GM21390 (cell line): ENCODE measurements around the gene GRK5.
"Not testable (repeated sequence)": the region's sequence is repeated elsewhere in the genome, so short reads cannot be mapped to it uniquely, and the experiment has no call there.

ENCODE experiments used
- ATAC-seq: cut with Tn5 transposase; IDR thresholded peaks from one replicate; pipeline ENCODE4 v1.9.1; 2021; ENCODE audit not compliant: unreplicated experiment

GRK5 gene

DNA sequence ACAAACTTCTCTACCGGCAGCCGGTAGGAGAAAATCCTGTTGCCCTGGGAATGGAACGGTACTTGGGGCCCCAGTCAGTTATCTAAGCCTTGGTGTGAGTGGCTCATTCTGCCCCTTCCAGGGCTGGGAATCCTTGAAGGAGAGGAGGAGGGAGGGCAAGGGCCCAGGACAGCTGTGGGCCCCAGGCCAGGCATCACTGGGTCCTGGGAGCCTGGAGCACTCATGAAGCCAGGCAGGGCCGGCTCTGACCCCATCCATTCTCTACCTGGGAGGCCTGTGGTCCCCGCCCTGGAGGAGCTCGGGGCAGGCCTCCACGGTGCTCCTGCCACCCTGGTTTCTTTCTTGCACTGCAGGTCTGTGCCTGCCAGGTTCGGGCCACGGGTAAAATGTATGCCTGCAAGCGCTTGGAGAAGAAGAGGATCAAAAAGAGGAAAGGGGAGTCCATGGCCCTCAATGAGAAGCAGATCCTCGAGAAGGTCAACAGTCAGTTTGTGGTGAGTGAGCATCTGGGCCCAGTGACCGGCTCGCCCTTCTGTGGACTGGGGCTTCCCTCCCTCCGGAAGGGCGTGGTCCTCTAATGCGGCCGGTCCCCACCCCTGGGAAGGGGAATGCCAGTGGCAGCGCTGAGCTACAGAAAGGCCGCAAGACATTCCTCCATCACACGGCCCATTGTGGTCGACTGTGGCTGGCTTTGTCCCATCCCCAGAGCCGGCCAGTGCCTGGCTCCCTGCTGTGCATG lies 223.8 kb downstream of the GRK5 start:
- ATAC-seq, result no peak

GRCh38 chr10:119431773-119432135 lies 224.4 kb downstream of the GRK5 start:
- ATAC-seq, result no peak

DNA sequence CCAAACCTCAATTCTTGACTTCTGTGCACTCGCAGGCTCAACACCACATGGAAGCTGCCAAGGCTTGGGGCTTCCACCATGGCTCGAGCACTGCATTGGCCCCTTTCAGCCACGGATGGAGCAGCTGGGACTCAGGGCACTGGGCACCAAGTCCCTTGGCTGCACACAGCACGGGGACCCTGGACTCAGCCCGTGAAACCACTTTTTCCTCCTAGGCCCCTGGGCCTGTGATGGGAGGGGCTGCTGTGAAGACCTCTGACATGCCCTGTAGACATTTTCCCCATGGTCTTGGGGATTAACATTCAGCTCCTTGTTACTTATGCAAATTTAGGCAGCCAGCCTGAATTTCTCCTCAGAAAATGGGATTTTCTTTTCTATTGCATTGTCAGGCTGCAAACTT lies 227.6 kb downstream of the GRK5 start:
- ATAC-seq, result not testable (repeated sequence)

DNA sequence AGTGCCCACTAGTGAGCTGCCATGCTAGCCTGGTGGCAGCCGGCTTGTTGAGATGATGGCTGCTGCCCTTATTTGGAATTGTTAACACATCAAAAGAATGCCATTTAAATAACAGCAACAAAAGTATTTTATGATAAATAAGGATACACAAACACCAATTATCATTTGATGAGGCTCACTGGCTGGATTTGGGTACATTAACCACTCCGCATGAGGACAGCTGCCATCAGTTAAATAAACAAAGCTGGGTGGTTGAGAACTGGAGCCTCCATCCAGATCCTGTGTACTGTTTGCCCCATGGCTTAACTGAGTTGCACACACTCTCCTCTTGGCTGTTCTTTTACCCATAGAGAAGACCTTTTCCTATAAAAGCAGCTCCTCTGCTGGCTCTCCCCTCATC lies 231.3 kb downstream of the GRK5 start:
- no peak for ATAC-seq

DNA sequence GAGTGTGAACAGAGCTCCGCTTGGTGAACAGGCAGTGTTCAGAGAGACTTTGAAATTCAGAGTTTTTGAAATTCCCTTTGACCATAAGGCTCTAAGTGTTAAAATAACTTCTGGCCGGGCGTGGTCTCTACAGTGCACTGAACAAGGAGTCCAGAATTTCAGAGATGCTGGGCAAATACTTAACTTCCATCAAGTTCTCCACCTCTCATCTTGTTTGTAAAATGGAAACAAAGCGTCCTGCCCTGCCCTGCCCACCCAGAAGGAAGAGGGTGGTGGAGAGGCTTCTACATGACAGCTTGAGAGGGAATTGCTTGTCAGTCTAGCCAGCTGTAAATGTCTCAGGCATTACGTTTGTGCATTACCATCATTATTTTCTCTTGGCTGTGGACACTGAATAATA lies 232.6 kb downstream of the GRK5 start:
- no peak for ATAC-seq

GRCh38 chr10:119441151-119441821 lies 233.9 kb downstream of the GRK5 start:
- ATAC-seq, result no peak

GRCh38 chr10:119441921-119442757 lies 234.8 kb downstream of the GRK5 start:
- no peak for ATAC-seq

- no peak for ATAC-seq
These were observed 235.3 kb downstream of the GRK5 start for GRCh38 chr10:119442758-119443060.

GRCh38 chr10:119443441-119443840 lies 236.1 kb downstream of the GRK5 start:
- ATAC-seq, result no peak

- ATAC-seq, result no peak
These were observed 236.7 kb downstream of the GRK5 start for GRCh38 chr10:119443970-119444660.

DNA sequence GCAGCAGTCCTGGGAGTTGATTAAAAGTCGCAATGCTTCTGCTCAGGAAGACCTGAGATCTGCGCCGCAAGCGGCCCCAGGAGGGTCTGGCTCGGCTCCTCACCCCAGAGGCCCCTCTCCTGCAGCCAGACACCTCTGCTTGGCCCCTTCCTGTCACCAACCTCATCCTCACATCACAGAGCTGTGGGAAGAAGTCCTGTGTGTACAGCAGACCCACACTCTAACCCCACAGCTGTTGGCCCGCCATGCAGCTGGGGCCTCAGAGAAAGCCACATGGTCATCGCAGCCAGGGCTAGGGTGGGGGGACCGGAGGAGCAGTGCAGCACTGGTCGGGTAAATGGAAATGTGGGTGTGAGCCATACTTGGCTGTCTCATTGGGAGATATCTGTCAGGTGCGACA lies 237.5 kb downstream of the GRK5 start:
- ATAC-seq, result no peak

- ATAC-seq, result peak; percentile 49
These were observed 238.1 kb downstream of the GRK5 start for GRCh38 chr10:119445311-119445934.

DNA sequence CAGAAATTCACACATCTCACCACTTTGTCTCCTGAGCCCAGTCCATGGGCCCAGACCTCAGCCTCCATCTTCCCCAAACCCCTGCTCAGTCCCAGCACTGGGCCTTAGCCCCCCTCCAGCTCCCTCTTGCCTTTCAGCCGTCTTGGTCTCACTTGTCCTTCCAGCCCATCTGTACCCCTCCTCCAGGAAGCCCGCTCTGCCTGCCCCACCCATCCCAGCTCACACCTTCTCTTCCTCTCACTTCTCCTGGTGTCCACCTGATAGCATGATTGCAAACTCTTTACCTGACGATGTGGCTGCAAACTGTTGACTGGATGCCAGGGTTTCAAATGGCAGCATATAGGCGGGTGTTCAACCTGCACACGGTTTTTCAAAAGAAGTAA lies 238.6 kb downstream of the GRK5 start:
- no peak for ATAC-seq

- no peak for ATAC-seq
These were observed 239.3 kb downstream of the GRK5 start for GRCh38 chr10:119446441-119447277.

- ATAC-seq, result no peak
These were observed 240.1 kb downstream of the GRK5 start for GRCh38 chr10:119447421-119447820.

DNA sequence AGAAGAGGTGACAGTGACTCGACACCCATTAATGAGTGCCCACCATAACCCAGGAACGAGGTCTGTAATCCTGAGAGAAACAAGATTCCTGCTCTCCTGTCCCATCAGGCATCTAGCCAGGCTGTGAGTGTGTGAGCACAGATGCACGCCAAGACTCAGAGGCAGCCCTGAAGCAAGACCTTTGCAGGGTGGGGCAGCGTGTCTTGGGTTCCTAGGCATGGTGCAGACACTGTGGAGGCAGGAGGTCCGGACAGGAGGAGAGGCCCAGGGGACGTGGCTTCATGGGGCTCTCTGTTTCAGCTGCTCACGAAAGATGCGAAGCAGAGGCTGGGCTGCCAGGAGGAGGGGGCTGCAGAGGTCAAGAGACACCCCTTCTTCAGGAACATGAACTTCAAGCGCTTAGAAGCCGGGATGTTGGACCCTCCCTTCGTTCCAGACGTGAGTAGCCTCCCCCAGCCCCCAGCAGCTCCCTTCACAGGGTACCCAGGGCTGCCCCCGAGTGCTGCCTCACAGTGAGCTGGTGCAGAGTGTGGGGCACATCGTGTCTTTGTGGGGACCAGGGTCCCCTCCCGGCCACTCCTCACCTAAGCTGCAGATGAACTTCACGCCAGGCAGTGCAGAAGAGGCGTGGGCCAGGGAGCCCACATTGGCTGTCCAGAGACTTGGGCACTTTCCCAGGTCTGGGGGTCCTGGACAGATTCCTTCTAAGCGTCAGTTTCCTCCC lies 240.6 kb downstream of the GRK5 start:
- ATAC-seq, result no peak

- no peak for ATAC-seq
These were observed 241.5 kb downstream of the GRK5 start for GRCh38 chr10:119448628-119449584.

DNA sequence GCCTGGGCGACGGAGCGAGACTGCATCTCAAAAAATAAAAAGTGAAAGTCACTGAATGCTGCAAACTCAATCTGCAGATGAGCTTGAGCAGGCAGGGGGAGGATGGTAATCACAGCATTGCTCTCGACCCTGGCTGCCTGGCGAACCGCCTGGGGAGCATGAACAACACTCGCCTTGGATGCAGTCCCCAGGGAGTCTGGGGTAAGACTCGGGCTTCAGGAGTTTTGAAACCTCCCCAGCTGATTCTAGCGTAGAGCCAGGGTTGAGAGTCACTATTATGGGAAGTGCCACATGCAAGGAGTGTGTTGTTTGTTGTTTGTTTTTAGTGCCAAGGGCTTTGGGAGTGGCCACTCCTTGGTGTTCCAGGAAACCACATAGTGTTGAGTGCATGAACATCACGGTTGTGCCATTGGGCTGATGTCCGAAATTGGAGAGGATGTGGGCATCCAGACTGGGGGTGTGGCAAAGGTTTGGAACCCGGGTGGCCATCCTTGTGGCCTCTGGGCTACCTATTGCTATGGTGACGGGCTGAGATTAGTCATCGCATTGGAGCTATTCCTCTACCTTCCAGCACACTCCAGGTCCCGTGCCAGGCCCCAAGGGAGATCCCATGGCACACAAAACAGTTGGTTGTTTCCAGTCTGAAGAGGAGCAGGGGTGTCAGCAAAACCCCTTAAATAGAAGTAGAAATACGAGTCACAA lies 242.5 kb downstream of the GRK5 start:
- ATAC-seq, result no peak
